Erythroblast (primary cell): ENCODE data around the gene LRFN2.

Experiments
- GATA1 ChIP-seq: IDR thresholded peaks from 2 replicates; pipeline ENCODE4 v1.6.1; 2011; ENCODE audit warnings: low read depth, mild to moderate bottlenecking, control low read depth, low read length, moderate library complexity
- POLR2A ChIP-seq: IDR thresholded peaks from 2 replicates; pipeline ENCODE4 v1.6.1; 2011; ENCODE audit warnings: mild to moderate bottlenecking, low read length

- TF ChIP-seq POLR2A (no peak), GATA1 (no peak)
These were observed 199.9 kb downstream of the LRFN2 start for GRCh38 chr6:40387127-40387870.
